Epithelial cell of esophagus (primary cell): ENCODE results near the gene PCDHGB4.

ENCODE experiments used
- DNase-seq: peaks from one replicate; pipeline ENCODE4 v3.0.0; 2010; ENCODE audit warnings: low read depth
- H3K4me3 ChIP-seq: 2 replicates; pipeline ENCODE4 v1.5.1; 2011; ENCODE audit warnings: mild to moderate bottlenecking, low read length, control low read depth
- TF ChIP-seq, protein P1 (sequence below): IDR thresholded peaks from 2 replicates; pipeline ENCODE4 v1.5.1; 2011; ENCODE audit warnings: low read depth, mild to moderate bottlenecking, low read length, control low read depth, inconsistent platforms; ENCODE audit not compliant: insufficient read depth; ENCODE audit errors: missing control alignments

PCDHGB4 gene

DNA sequence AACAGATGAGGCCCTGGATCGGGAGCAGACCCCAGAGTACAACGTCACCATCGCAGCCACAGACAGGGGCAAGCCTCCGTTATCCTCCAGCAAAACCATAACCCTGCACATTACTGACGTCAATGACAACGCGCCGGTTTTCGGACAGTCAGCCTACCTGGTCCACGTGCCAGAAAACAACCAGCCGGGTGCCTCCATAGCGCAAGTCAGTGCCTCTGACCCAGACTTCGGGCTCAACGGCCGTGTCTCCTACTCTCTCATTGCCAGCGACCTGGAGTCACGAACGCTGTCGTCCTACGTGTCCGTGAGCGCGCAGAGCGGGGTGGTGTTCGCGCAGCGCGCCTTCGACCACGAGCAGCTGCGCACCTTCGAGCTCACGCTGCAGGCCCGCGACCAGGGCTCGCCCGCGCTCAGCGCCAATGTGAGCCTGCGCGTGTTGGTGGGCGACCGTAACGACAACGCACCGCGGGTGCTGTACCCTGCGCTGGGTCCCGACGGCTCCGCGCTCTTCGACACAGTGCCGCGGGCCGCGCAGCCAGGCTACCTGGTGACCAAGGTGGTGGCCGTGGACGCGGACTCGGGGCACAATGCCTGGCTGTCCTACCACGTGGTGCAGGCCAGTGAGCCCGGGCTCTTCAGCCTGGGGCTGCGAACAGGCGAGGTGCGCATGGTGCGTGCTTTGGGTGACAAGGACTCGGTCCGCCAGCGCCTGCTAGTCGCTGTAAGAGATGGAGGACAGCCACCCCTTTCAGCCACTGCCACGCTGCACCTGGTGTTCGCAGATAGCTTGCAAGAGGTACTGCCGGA, 31.8 kb downstream of the PCDHGB4 start:
- TF ChIP-seq, protein P1, sequence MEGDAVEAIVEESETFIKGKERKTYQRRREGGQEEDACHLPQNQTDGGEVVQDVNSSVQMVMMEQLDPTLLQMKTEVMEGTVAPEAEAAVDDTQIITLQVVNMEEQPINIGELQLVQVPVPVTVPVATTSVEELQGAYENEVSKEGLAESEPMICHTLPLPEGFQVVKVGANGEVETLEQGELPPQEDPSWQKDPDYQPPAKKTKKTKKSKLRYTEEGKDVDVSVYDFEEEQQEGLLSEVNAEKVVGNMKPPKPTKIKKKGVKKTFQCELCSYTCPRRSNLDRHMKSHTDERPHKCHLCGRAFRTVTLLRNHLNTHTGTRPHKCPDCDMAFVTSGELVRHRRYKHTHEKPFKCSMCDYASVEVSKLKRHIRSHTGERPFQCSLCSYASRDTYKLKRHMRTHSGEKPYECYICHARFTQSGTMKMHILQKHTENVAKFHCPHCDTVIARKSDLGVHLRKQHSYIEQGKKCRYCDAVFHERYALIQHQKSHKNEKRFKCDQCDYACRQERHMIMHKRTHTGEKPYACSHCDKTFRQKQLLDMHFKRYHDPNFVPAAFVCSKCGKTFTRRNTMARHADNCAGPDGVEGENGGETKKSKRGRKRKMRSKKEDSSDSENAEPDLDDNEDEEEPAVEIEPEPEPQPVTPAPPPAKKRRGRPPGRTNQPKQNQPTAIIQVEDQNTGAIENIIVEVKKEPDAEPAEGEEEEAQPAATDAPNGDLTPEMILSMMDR = no peak

DNA sequence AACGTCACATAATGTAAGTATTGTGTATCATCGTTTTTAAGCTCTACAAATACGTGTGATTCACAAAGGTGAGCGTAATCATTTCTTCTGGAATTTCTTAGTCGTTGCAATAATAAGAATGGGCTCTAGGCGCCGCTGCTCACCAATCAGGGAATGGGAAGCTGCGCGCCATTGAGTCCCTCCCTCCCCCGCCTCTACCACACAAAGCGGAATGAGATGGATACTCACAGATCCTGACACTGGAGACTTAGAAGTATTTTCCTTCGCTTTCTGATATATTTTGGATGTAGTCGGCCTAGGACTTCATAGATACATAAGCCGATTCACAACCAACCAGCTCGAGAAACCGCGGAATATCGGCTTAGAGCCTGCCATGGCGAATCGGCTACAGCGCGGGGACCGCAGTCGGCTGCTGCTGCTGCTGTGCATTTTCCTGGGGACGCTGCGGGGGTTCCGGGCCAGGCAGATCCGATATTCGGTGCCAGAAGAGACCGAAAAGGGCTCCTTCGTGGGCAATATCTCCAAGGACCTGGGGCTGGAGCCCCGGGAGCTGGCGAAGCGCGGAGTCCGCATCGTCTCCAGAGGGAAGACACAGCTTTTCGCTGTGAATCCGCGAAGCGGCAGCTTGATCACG, 33.5 kb downstream of the PCDHGB4 start, which contains the start of gene PCDHGA11:
Gene PCDHGA11 (plus strand): TSS at position 197 of the 634 bp plus-strand sequence. CDS start 177 bp downstream, at position 374.
- peak within 1 kb of the TSS; percentile 45 for H3K4me3 ChIP-seq
- TF ChIP-seq, protein P1 = peak; percentile 60
- DNase-seq = peak; percentile 73

More for the DNA sequence above, 31.8 kb downstream of the PCDHGB4 start:
- H3K4me3 ChIP-seq = no peak overlapping the region
- no peak for DNase-seq

DNA sequence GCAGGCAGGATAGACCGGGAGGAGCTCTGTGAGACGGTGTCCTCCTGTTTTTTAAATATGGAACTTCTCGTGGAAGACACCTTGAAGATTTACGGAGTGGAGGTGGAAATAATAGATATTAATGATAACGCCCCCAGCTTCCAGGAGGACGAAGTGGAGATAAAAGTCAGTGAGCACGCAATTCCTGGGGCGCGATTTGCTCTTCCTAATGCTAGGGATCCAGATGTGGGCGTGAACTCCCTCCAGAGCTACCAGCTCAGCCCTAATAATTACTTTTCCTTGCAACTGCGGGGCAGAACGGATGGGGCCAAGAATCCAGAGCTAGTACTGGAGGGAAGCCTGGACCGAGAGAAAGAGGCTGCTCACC, 34.0 kb downstream of the PCDHGB4 start:
- H3K4me3 ChIP-seq = peak overlapping the region; percentile 45
- no peak for DNase-seq
- TF ChIP-seq, protein P1 = no peak

DNA sequence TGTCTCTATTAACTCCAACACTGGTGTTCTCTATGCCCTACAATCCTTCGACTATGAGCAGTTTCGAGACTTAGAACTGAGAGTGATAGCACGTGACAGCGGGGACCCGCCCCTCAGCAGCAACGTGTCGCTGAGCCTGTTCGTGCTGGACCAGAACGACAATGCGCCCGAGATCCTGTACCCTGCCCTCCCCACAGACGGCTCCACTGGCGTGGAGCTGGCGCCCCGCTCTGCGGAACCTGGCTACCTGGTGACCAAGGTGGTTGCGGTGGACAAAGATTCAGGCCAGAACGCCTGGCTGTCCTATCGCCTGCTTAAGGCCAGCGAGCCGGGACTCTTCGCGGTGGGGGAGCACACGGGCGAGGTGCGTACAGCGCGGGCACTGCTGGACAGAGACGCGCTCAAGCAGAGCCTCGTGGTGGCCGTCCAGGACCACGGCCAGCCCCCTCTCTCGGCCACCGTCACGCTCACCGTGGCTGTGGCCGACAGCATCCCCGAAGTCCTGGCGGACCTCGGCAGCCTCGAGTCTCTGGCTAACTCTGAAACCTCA, 35.3 kb downstream of the PCDHGB4 start:
- DNase-seq = no peak
- TF ChIP-seq, protein P1 = no peak
- no peak overlapping the region for H3K4me3 ChIP-seq

DNA sequence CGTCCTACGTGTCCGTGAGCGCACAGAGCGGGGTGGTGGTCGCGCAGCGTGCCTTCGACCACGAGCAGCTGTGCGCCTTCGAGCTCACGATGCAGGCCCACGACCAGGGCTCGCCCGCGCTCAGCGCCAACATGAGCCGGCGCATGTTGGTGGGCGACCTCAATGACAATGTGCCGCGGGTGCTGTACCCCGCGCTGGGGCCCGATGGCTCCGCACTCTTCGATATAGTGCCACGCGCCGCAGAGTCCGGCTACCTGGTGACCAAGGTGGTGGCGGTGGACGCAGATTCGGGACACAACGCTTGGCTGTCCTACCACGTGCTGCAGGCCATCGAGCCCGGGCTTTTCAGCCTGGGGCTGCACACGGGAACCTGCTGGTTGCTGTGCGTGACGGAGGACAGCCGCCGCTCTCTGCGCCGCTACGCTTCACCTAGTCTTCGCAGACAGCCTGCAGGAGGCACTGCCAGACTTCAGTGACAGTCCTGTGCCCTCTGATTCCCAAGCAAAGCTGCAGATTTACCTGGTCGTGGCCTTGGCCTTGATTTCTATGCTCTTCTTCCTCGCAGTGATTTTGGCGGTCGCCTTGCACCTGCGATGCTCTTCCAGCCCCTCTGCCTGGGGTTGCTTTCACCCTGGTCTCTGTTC, 40.4 kb downstream of the PCDHGB4 start:
- TF ChIP-seq, protein P1 = no peak
- no peak overlapping the region for H3K4me3 ChIP-seq
- no peak for DNase-seq

DNA sequence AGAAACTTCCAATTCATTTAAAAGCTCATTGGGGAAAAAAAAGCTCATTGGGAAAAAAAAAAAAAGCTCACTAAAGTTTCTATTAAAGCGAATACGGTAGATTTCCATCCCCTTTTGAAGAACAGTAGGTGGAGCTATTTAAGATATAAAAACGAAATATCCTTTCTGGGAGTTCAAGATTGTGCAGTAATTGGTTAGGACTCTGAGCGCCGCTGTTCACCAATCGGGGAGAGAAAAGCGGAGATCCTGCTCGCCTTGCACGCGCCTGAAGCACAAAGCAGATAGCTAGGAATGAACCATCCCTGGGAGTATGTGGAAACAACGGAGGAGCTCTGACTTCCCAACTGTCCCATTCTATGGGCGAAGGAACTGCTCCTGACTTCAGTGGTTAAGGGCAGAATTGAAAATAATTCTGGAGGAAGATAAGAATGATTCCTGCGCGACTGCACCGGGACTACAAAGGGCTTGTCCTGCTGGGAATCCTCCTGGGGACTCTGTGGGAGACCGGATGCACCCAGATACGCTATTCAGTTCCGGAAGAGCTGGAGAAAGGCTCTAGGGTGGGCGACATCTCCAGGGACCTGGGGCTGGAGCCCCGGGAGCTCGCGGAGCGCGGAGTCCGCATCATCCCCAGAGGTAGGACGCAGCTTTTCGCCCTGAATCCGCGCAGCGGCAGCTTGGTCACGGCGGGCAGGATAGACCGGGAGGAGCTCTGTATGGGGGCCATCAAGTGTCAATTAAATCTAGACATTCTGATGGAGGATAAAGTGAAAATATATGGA, 43.0 kb downstream of the PCDHGB4 start, which contains the start of gene PCDHGA12:
Gene PCDHGA12 (plus strand): TSS at position 176 of the 782 bp plus-strand sequence. CDS start 253 bp downstream, at position 429.
- peak; percentile 77 for DNase-seq

More for the DNA sequence above, 43.0 kb downstream of the PCDHGB4 start, which contains the start of gene PCDHGA12:
- H3K4me3 ChIP-seq = peak within 1 kb of the TSS; percentile 37
- TF ChIP-seq, protein P1 = peak; percentile 65
